Medulla oblongata (tissue), 1 donor: ENCODE measurements around the gene PLXNA2.

Experiments used
- DNase-seq: peaks from one replicate; pipeline ENCODE4 v3.0.0-alpha.2; 2015; ENCODE audit errors: extremely low spot score

The PLXNA2 gene

DNA sequence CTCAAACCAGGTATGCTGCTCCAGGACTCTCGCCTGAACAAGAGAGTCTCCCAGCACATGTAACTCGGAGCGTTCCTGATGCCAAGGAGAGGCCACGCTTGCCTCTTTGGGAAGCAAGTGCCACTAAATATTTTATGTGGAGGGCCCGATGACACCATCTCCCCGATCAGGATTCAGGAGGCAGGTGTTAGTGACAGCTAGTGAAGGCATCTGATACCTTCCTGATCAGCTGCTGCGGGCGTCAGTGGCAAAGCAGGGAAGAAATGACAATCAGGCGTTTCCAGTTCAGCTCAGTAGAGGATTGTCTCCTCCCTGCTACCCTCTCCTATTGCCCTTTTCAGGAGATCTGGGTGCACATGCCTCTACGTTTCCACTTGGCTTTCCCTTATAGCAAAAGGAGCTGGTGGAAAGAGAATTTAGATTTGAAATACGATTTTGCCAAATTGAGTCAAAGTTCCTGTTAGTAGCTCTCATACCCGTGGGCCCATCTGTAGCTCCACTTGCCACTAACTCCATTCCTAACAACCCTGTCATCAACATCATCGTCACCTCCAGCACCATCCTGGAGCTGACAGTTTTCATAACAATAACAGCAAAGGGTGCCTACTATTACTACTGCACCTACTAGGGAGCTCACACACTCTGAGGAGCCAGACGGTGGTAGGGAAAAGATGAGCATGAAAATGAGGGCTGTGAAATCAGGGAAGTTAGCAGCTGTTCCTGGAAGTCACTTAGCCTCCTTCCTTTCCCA lies 21.6 kb downstream of the PLXNA2 start:
- DNase-seq, result no peak

DNA sequence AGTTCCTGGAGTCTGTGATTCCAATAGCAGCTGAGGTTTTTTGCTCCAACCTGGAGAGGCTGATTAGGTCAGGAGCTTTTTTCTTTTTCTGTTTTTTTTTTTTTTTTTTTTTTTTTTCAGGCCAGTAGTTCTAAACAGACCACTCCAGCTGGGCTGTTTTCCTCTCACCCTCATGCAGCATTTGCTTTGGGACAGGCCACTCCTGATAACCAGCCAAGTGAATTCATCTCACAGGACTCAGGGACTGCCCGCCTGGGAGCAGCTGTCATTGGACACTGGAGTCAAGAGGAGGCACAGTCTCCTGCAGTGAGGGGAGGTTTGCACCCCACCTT lies 22.9 kb downstream of the PLXNA2 start:
- no peak for DNase-seq

DNA sequence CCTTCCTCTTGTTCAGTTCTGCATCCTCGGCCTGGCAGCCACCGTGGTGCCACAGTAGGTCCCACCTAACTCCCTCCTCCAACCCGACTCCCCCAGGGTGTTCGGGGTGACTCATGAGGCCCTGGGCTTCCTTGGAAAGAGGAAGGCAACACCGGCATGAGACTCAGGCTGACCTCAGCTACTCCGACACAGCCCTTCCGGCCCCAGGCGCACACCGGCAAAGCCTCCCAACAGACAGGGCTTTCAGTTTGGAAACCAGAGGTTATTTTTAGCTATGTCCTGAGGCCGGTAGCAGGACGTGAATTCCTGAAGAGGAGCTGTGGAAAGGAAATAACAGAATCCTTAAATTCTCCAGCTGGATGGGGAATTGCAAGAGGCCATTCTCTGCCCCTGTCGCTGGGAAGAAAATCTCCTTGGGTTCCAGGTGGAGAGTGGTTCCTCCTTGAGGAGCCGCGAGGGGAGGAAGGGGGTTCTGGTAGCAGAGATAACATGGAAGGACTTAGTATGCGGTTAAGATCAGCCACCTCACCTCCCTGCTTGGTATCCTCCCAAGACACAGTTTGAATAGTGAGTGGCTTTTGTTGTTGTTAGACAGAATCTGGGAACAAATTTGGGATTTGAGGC lies 24.4 kb downstream of the PLXNA2 start:
- no peak for DNase-seq

DNA sequence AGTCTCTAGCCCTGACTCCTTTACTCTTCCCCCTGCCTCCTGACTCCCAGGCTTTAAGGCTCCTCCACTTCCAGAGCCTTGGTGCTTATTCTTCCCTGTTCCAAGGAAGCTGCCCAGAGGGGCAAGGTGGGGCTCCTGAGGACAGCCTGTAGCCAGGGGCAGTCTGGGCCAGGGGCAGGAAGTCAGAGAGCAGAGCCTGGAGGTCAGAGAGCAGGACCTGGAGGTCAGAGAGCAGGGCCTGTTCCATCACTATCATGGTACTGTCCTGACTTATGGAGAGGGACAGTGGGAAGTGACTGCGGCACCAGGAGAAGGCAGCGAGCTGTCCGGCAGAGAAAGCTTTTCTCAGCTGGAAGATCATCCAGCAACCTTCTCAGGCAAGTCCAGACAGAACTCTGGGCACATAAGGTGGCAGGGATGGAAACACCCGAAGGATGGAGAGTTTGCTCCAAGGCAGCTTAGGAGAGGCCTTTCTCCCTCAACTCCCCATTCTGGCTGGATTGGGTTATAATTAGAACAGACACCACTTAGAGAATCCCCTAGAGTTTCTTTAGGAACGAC lies 25.0 kb downstream of the PLXNA2 start:
- no peak for DNase-seq

DNA sequence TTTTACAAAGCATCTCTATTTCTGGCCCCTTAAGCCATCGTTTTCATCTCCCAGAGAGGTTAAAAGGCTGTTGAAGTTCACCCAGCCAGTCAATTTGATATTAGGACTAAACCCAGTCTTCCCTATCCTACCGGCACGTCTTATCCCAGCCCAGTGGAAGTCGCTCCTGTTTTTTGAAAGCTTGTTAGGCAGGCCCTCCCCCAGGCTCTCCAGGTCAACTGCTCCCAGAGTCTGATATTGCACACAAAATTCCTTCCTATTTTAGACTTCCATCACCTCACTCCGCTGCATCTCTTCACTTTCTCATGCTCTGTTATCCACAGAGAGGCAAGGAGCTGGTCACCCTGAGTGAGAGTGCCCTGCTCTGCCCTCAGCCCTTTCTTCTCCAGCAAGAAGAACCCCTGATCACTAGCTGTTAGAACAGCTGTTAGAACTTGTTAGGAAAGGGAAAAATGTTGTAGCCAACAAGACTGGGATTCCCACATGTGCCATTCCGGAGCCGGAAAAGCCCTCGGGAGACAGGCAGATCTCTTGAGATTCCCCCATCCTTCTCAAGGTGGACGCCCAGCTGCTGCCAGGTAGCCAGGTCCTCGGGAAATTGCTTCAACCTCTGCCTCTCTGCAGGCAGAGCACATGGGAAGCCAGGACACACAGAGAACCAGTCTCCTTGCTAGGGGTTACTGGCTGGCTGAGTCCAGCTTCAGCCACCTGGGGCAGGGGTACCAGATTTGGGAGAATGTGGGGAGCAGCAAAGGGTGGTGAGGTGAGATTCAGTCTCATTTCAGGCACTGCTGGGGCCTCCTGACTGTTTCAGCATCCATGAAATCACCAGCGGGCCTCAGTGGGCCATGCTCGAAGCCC lies 25.7 kb downstream of the PLXNA2 start:
- no peak for DNase-seq

DNA sequence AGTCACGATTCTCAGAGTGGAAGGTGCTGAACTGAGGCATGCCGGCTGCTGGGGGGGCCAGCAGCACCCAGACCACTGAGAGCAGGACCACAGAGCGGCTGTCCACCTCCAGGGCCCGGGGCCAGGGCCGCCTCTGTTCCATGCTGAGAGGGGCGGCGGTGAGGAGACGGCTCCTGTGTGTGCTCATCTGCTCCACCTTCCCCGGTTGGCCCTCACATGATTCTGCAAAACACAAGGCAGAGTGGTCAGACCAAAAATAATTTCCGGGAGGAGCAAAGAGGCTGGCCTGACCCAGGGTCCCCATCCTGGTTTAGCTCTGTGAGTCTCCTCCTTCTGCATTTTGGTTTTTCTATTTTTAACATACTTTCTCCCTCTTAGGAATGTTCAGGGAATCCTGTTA lies 26.4 kb downstream of the PLXNA2 start:
- DNase-seq, result no peak

DNA sequence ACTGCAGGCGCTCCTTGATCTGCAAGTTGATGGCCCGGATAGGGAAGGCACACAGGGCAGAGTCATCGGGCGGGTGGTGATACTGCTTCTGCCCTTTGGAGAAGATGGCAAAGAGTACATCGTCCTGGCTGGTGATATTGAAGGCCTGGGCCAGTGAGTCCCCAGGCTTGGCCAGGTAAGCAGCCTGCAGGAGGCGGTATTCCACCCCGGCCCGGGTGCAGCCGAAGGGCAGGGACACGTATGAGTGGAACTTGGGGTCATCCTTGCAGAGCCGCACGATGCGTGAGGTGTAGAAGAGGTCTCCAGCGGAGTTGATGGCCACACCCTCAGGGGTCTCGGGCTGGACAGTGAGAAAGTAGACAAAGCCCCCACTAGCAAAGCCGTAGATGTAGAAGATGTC lies 27.4 kb downstream of the PLXNA2 start:
- no peak for DNase-seq

DNA sequence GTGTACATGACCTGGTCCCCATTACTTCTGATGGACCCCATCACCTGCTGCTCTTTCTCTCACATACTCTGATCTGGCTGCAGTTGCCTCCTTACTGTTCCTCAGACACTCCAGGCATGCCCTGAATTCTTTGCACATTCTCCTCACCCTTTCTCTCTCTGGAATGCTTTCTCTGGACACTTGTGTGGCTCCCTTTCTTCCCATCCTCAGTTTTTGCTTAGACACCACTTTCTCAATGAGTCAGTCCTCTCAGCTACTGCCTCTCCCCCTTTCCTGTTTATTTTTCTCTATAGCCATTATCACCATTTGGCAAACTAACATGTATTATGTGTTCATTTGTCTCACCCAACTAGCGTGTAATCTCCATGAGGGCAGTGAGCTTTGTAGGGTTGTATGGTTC lies 28.1 kb downstream of the PLXNA2 start:
- no peak for DNase-seq

DNA sequence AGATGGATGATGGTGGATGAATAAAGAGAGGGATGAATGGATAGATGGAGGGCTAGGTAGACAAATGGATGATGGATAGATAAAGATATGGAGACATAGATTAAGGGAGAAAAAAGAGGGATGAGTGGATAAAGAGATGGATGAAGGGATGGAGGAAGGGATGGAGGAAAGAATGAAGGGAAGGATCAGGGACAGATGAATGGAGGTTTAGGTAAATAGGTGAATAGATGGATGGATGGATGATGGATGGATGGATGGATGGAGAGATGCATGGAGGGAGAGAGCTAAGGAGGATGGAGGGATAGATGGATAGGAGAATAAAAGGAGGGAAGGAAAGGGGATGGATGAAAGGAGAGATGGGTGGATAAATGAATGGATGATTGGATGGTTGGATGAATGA lies 28.8 kb downstream of the PLXNA2 start:
- no peak for DNase-seq

DNA sequence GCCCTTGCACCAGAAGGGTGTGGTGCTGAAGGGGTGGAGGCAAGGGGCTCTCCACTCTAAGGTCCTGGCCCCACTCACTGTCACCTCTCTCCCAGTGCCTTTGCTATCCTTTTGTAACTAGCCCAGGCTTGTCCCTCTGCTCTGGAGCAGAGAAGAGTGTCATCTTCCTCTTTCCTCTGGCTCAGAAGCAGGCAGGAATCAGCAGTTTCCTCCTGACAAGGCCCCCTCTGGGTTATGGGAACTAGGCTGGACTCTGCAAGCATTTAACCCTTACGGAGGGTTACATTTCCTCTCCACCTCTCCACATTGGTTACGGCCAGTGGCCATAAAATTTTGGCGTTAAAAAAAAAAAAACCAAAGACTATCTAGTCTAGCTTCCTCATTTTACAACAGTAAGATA lies 30.4 kb downstream of the PLXNA2 start:
- no peak for DNase-seq

DNA sequence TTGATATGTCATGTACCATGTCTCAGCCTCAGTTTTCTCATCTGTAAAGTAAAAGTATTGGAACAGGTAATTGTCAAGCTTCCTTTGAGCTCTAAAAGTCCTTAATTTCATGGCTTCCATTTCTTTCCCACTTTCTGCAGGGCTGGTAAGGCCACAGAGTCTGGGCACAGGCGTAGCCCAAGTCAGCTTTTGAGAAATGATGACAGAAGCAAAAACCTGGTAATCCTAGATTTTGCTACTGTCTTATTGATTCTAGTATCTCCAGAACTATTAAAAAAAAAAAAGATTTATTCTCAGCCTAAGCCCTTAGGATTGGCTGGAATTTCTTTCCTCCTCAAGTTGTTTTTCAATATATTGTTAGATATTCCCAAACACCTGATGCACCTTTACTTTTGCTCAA lies 31.3 kb downstream of the PLXNA2 start:
- no peak for DNase-seq

DNA sequence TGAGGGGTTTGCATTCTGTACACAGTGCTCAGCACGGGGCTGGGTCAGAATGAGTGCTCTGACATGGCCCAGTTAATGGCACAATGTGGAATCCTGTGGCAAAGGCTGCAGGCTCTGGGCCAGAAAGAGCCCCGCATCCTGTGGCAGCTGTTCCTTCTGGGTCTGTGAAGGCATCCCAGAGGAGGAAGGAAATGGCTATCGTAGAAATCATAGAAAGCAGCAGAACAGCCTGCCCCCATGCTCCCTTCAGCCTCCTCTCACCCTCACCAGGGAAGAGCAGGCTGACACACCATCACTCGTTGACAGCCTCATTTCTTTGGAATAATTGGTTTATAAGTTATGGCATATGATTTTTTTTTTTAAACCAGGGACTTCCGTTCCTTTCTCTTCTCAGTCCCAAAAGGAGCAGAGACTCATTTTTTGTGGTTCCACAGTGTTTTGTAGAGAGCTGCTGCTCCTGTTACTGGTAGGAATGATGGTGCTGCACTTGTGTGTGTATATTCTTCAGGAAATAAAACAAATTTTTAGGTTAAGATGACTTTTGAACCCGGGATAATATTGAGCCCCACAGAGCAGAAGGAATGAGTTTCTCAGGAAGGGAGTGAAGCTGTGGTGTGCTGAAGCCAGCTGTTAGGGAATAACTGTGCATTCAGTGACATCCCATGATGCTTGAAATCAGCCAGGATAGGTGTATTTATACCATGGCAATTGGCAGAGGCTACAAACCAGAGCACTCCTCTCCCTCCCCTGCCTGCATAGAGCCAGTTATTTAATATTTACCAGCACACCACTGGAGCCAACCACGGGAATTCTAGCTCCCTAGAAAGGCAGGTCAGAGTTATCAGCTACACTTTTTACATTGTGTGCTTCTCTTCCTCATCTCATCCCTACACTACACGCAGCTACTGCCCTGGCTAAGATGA lies 32.0 kb downstream of the PLXNA2 start:
- DNase-seq, result no peak

DNA sequence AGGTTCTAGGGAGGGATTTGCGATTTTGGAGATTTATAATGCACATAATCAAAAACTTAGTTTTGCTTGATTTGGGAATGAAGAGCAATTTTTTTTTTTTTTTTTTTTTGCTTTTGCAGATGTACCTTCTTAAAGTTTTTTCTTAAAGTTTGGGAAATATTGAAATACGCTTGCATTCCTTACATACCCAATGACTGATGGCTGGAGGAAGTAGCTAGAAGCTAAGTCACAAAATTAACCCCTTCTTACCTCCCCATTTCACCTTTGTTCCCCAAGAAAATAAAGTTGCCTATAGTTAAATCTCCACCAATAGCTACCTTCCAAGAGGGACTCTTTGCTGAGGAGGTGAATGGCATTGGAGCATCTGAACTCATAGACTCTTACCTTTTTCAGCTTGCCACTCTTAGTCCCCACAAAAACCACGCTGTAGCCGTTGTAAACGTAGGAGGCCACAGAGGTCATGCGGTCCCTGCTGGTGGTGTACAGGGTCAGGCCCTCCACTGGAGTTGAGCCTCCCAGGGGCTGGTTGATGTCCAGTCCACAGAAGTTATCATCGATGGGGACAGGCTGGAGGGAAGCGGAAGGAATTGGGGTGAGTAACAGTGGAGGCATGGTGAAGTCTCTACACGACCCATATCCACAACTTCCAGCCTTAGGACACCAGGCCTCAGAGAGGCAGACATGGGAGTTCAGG lies 34.1 kb downstream of the PLXNA2 start:
- no peak for DNase-seq

DNA sequence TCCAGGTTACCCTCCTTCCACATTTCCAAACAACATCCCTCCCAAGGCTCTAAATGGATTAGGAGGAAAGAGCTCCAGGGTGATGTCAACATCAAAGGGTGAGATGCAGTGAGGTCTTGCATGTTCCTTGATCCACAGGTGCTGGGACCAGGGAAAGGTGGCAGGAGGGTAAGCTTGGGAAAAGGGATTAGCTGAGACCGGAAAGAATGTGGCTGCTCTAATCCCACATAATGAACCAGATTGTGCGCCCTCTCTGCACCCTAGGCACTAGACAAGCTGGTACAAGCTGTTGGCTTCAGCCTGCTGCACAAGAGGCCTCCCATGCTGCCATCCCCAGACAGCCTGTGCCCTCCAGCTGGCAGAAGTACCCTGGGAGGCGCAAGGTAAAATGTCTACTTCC lies 34.9 kb downstream of the PLXNA2 start:
- no peak for DNase-seq

DNA sequence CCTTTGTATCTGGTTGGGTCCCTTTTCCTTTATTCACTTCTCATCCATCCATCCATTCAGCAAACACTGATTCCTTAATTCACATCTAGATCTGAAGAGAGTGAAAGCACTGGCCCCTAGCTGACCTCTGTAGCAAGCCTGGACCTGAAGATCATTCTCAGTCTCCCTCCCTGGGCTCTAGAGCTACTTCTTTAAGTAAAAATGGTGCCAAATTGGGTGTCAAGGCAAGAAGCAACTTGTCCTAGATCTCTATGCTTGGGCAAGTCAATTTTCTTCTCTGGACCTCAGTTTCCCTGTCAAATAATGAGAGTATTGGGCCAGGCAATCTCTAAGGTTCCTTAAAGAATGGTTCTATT lies 36.1 kb downstream of the PLXNA2 start:
- DNase-seq, result no peak

DNA sequence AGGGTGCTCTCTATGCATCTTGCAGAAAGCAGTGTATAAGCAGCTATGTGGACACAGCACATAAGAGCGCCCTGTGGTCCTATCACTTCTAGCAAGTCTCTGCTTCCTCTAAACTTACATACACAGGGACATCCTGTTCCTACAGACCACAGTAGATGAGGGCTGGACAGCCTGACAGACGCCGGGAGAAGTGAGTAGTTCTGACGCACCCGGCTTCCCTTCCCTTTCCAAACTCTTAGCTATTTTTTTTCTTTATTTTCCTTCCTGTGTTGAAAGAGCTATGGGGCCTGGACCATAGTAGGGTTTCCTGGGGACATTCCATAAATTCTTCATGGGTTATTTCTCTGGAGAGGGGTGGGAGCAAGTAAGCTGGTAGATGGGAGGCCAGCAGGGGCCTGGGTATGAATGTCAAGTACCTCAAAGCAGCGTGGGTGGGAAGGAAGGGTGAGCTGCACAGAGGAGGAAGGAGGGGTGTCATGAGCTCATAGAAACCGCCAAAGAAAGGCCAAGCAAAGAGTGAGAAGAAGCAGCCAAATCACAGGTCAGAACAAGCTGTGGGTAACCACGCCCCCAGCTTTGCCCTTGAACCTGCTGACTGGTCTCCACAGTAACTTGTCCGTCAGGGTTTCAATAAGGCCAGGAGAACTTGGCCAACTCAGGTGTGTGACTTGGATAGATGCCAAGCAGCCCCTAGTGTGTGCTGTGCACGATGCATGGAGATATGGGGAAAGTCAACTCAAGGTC lies 36.6 kb downstream of the PLXNA2 start:
- DNase-seq, result no peak

DNA sequence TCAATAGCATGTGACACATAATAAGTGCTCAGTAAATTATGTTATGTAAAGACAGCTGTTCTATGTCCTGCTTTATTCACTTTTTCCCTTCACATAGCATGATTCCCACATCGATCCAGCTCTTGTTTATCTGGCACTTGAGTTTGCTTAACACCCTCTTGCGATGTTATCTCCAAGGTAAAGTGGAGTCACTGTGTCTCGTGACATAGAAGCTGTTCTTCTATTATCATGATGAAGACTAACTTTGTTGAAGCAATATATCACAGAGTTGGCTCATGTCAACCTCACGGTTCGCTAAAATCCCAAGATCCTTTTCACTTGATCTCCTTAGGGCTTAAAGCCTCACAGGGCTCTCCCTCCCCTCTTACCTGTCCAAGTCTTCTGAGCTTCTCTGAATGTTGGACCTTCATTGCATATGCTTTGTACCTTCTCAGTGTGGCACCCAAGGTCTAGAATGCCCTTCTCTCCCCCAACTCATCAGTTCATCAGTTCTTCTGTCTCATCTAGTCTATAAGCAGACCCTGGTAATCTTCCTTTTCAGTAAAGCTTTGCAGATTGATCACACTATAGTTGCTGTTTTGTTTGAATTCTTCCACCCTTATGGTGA lies 38.0 kb downstream of the PLXNA2 start:
- DNase-seq, result no peak

DNA sequence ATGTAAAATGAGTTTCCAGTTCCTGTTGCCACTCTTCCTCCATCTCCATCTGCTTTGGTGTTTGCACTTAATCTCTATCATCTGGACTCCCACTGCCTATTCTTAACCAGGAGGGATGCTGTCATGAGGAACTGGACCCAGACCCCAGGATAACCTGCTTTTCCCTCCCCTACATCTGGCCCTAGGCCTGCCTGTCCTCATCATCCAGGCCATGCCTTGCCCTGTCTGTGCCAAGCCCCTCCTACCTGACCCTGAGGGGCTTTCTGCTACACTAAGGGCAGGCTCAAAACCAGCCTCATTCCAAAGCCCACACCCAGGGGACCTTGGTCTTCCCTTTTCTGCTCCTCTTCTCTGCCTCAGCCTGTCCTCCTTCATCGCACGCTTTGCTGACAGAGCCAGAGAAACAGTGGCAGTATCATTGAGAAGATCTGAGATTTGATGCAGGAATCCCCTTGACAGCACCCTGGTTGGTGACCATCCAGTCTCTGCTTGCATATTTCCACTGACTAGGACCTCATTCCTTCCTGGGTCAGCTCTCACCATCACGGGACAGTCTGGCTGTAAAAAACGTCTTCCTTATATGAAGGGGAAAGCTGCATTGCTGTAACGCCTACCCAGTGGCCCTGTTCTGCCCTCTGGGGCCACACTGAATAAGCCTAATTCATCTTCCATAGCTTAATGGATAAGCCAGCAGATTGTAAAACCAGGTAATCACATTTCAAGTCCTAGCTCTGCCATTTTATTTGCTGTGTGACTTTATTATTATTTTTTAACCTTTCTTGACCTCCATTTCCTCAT lies 38.8 kb downstream of the PLXNA2 start:
- DNase-seq, result no peak

DNA sequence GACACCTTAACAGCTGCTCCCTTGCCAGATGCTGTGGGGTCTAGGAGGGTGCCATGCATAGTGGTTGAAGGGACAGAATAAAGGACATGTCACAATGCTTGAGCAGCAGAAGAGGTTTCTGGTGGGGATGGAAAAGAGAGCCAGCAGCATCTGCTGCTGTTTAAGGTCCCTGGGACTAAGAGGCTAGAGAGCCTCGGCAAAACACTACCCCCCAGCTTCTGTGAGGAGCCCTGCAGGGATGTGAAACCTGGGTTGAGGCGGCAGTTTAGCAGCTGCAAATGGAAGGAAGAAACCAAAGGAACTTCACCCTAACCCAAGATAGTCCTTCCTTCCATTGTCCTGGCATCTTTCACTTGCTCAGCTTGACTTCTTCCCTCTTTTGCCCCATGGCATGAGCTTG lies 39.4 kb downstream of the PLXNA2 start:
- DNase-seq, result peak; percentile 24
